ENCODE results near the gene TMC8. TPM values are rescaled to one million over a fixed set of nuclear protein-coding genes. Genes with fewer than 3 reads are reported as not detected.

The TMC8 gene
- total RNA-seq, 1 donor from 2014 or later = 0.40 TPM

- H3K4me3 Mint-ChIP-seq (ENCODE audit: unreplicated experiment) = no peak overlapping the region
Observed at GRCh38 chr17:78132084-78132676, 1.6 kb downstream of the TMC8 start.

GRCh38 chr17:78132767-78133178 is 2.2 kb downstream of the TMC8 start:
- peaks cover 4% of the 10 kb centered on the region for H3K4me1 Mint-ChIP-seq (ENCODE audit: low read depth)
- no peak overlapping the region for H3K4me3 Mint-ChIP-seq (ENCODE audit: unreplicated experiment)
- H3K36me3 Mint-ChIP-seq (ENCODE audit: low read depth) = no peaks in the 10 kb centered on the region
- peak; percentile 91 for DNase-seq (ENCODE audit: low spot score)
- H3K9me3 Mint-ChIP-seq (ENCODE audit: low read depth) = no peaks in the 10 kb centered on the region
- no peak for TF ChIP-seq CTCF (IDR thresholded peaks at IDR 0.05)
- no peak overlapping the region for H3K27ac Mint-ChIP-seq (ENCODE audit: unreplicated experiment)
- peaks cover 2% of the 10 kb centered on the region for H3K27me3 Mint-ChIP-seq (ENCODE audit: low read depth)

More at GRCh38 chr17:78132084-78132676, 1.6 kb downstream of the TMC8 start:
- no peak for TF ChIP-seq CTCF (IDR thresholded peaks at IDR 0.05)
- Mint-ChIP-seq H3K9me3 (ENCODE audit: low read depth) (no peaks in the 10 kb centered on the region), H3K4me1 (ENCODE audit: low read depth) (peaks cover 9% of the 10 kb centered on the region), H3K27ac (ENCODE audit: unreplicated experiment) (no peak overlapping the region), H3K27me3 (ENCODE audit: low read depth) (peaks cover 2% of the 10 kb centered on the region), H3K36me3 (ENCODE audit: low read depth) (no peaks in the 10 kb centered on the region)
- peak; percentile 87 for DNase-seq (ENCODE audit: low spot score)

GRCh38 chr17:78133179-78133951 is 2.8 kb downstream of the TMC8 start:
- DNase-seq (ENCODE audit: low spot score) = peak; percentile 78
- Mint-ChIP-seq H3K36me3 (ENCODE audit: low read depth) (no peaks in the 10 kb centered on the region), H3K4me1 (ENCODE audit: low read depth) (peaks cover 2% of the 10 kb centered on the region), H3K27ac (ENCODE audit: unreplicated experiment) (no peak overlapping the region), H3K9me3 (ENCODE audit: low read depth) (no peaks in the 10 kb centered on the region), H3K27me3 (ENCODE audit: low read depth) (peaks cover 2% of the 10 kb centered on the region), H3K4me3 (ENCODE audit: unreplicated experiment) (no peak overlapping the region)
- TF ChIP-seq CTCF (IDR thresholded peaks at IDR 0.05) = no peak

- no peak overlapping the region for H3K4me3 Mint-ChIP-seq (ENCODE audit: unreplicated experiment)
- peaks cover 2% of the 10 kb centered on the region for H3K27me3 Mint-ChIP-seq (ENCODE audit: low read depth)
- H3K27ac Mint-ChIP-seq (ENCODE audit: unreplicated experiment) = no peak overlapping the region
- H3K9me3 Mint-ChIP-seq (ENCODE audit: low read depth) = no peaks in the 10 kb centered on the region
- DNase-seq (ENCODE audit: low spot score) = peak; percentile 94
- H3K36me3 Mint-ChIP-seq (ENCODE audit: low read depth) = no peaks in the 10 kb centered on the region
- no peaks in the 10 kb centered on the region for H3K4me1 Mint-ChIP-seq (ENCODE audit: low read depth)
- TF ChIP-seq CTCF (IDR thresholded peaks at IDR 0.05) = peak; percentile 71
Observed at GRCh38 chr17:78133971-78134898, 3.7 kb downstream of the TMC8 start.

GRCh38 chr17:78134899-78135385 is 4.4 kb downstream of the TMC8 start:
- Mint-ChIP-seq H3K27ac (ENCODE audit: unreplicated experiment) (no peak overlapping the region), H3K4me1 (ENCODE audit: low read depth) (no peaks in the 10 kb centered on the region), H3K4me3 (ENCODE audit: unreplicated experiment) (no peak overlapping the region), H3K36me3 (ENCODE audit: low read depth) (no peaks in the 10 kb centered on the region), H3K9me3 (ENCODE audit: low read depth) (no peaks in the 10 kb centered on the region), H3K27me3 (ENCODE audit: low read depth) (peaks cover 2% of the 10 kb centered on the region)
- peak; percentile 55 for DNase-seq (ENCODE audit: low spot score)
- no peak for TF ChIP-seq CTCF (IDR thresholded peaks at IDR 0.05)

Measured in chondrocyte (in vitro differentiated cells).